Bladder microvascular endothelial cell (primary cell): ENCODE data around the gene PIGT. TPM values are rescaled to one million over a fixed set of nuclear protein-coding genes. Genes with fewer than 3 reads are reported as not detected.

Experiments used
- total RNA-seq: library from RNA; depleted of rRNA; stranded (reverse); fragments of >200 nt; gene quantifications from 2 replicates; pipeline ENCODE4 v1.2.3, GENCODE V29; 2014

Gene PIGT
- total RNA-seq = 13.0 and 30.6 TPM in 2 replicates

GRCh38 chr20:45415822-45416637 is at the start of gene PIGT:
Gene PIGT (plus strand): TSS chr20:45416141. CDS start chr20:45416157, 16 bp downstream.

GRCh38 chr20:45378191-45378590 is 37.8 kb upstream of the PIGT start, which contains the start of gene TP53TG5:
Gene TP53TG5 (minus strand): TSS chr20:45378325. CDS start chr20:45378236, 89 bp downstream.

GRCh38 chr20:45407783-45408645 is 7.9 kb upstream of the PIGT start, which contains the start of gene DBNDD2:
Gene DBNDD2 (plus strand): TSS chr20:45408289. CDS start chr20:45408468, 179 bp downstream.

GRCh38 chr20:45469336-45470261 is 53.7 kb downstream of the PIGT start, which contains the start of gene WFDC2:
Gene WFDC2 (plus strand): TSS chr20:45469753. CDS start chr20:45469782, 29 bp downstream.

Other genes with a start within 250 kb of the PIGT start
- not detected in 2 replicates for gene PI3, start 241.2 kb upstream of the PIGT start, total RNA-seq
- not detected in 2 replicates for gene SEMG1, start 209.1 kb upstream of the PIGT start, total RNA-seq
- gene SEMG2, start 194.8 kb upstream of the PIGT start, total RNA-seq = not detected in 2 replicates
- 2.6 TPM in 1 of 2 replicates, not detected in the other for gene SLPI, start 161.6 kb upstream of the PIGT start, total RNA-seq
- gene RBPJL, start 109.3 kb upstream of the PIGT start, total RNA-seq = not detected in 2 replicates
- gene MATN4, start 107.8 kb upstream of the PIGT start, total RNA-seq = 0.06 TPM in 1 of 2 replicates, not detected in the other
- 12.6 and 88.2 TPM in 2 replicates for gene SDC4, start 67.7 kb upstream of the PIGT start, total RNA-seq
- gene SYS1, start 53.0 kb upstream of the PIGT start, total RNA-seq = 9.9 and 24.1 TPM in 2 replicates
- not detected in 2 replicates for gene TP53TG5, start 37.8 kb upstream of the PIGT start, total RNA-seq
- gene DBNDD2, start 7.9 kb upstream of the PIGT start, total RNA-seq = 1.5 and 6.1 TPM in 2 replicates
- not detected in 2 replicates for gene WFDC2, start 53.6 kb downstream of the PIGT start, total RNA-seq
- gene SPINT3, start 99.5 kb downstream of the PIGT start, total RNA-seq = not detected in 2 replicates
- not detected in 2 replicates for gene WFDC6, start 123.3 kb downstream of the PIGT start, total RNA-seq
- not detected in 2 replicates for gene EPPIN, start 131.3 kb downstream of the PIGT start, total RNA-seq
- not detected in 2 replicates for gene WFDC8, start 163.1 kb downstream of the PIGT start, total RNA-seq
- gene WFDC10A, start 213.6 kb downstream of the PIGT start, total RNA-seq = not detected in 2 replicates
- gene WFDC9, start 215.1 kb downstream of the PIGT start, total RNA-seq = not detected in 2 replicates